ENCODE results near the gene CUL4A.

- TF ChIP-seq EZH2 (IDR thresholded peaks at IDR 0.05; ENCODE audit: insufficient read depth, poor library complexity, severe bottlenecking) (no peak), EZH2phosphoT487 (IDR thresholded peaks at IDR 0.05; ENCODE audit: insufficient read depth, low read depth) (no peak)
Measured at GRCh38 chr13:113252516-113253095, 43.2 kb downstream of the CUL4A start.
